Brain microvascular endothelial cell (primary cell): ENCODE data around the gene P2RY12.

Experiments used
- DNase-seq: peaks from one replicate; pipeline ENCODE4 v3.0.0-alpha.2; 2020
- H3K27ac ChIP-seq: fragments of 250-450 bp; sonication (Bioruptor Pico); 2 replicates; pipeline ENCODE4 v1.5.1; 2020; ENCODE audit warnings: mild to moderate bottlenecking, moderate library complexity
- H3K27me3 ChIP-seq: fragments of 250-450 bp; sonication (Bioruptor Pico); replicated peaks from 2 replicates; pipeline ENCODE4 v1.5.1; 2020; ENCODE audit warnings: mild to moderate bottlenecking
- H3K36me3 ChIP-seq: fragments of 250-450 bp; sonication (Bioruptor Pico); replicated peaks from 2 replicates; pipeline ENCODE4 v1.5.1; 2020; ENCODE audit warnings: mild to moderate bottlenecking
- H3K4me3 ChIP-seq: 2 replicates; pipeline ENCODE4 v1.5.1; 2011; ENCODE audit warnings: low read depth, mild to moderate bottlenecking, control low read depth, low read length, moderate library complexity
- in situ Hi-C: cut with HindIII; loops from 2 replicates; pipeline ENCODE4 v1.10.0; 2017; ENCODE audit warnings: low sequenced_read_pairs, low pct_ligation_motif_present
- TF ChIP-seq, protein P1 (sequence below): IDR thresholded peaks from 2 replicates; pipeline ENCODE4 v1.5.1; 2011; ENCODE audit warnings: low read depth, mild to moderate bottlenecking, moderate library complexity, low read length, control low read depth, inconsistent platforms; ENCODE audit errors: missing control alignments

Gene P2RY12

GRCh38 chr3:151296226-151296625 is 88.3 kb downstream of the P2RY12 start:
- TF ChIP-seq, protein P1, sequence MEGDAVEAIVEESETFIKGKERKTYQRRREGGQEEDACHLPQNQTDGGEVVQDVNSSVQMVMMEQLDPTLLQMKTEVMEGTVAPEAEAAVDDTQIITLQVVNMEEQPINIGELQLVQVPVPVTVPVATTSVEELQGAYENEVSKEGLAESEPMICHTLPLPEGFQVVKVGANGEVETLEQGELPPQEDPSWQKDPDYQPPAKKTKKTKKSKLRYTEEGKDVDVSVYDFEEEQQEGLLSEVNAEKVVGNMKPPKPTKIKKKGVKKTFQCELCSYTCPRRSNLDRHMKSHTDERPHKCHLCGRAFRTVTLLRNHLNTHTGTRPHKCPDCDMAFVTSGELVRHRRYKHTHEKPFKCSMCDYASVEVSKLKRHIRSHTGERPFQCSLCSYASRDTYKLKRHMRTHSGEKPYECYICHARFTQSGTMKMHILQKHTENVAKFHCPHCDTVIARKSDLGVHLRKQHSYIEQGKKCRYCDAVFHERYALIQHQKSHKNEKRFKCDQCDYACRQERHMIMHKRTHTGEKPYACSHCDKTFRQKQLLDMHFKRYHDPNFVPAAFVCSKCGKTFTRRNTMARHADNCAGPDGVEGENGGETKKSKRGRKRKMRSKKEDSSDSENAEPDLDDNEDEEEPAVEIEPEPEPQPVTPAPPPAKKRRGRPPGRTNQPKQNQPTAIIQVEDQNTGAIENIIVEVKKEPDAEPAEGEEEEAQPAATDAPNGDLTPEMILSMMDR: no peak
- no peaks in the 10 kb centered on the region for H3K36me3 ChIP-seq
- in situ Hi-C loops: no loop called here
- no peak for DNase-seq
- no peak overlapping the region for H3K27ac ChIP-seq
- H3K4me3 ChIP-seq: no peak overlapping the region
- no peaks in the 10 kb centered on the region for H3K27me3 ChIP-seq

DNA sequence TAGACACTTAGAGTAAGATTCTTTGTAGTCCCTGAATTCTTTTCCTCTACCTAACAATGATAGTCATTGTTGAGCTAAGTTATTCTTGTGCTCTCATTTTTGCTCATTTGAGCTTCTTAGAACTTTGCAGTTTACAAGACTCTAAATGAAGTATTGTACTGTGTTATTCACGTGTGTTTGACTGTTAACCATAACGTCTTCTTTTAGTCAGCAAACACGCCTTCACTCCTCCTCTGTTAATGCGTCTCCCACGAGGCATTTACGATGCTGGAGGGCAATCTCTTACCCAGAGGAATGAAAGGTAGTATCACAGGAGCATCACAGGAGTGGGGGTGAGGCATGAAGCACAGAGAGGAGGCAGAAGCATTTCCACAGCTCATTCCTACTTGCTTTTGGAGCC is 91.4 kb downstream of the P2RY12 start:
- Histone ChIP-seq H3K4me3 (no peak overlapping the region), H3K36me3 (no peaks in the 10 kb centered on the region), H3K27ac (no peak overlapping the region), H3K27me3 (no peaks in the 10 kb centered on the region)
- in situ Hi-C loops: no loop called here
- TF ChIP-seq, protein P1: no peak
- no peak for DNase-seq

DNA sequence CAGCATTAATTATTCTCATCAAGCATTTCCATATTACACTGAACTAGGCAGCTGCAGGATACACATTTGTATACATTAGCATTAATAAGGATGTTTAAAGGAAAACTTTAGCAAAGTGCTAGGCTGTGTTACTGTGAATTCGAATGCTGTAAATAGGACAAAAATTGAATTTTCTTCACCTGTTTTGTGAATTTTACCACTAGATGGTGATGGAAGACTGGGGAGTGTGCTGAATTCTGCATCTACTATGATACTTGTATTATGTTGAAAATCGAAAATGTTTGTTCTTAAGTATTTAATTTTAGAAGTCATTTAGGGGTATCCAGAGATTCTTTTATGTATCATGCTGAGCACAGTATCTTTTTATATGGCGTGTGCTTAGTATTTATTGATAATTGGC is 93.9 kb downstream of the P2RY12 start:
- Histone ChIP-seq H3K36me3 (no peaks in the 10 kb centered on the region), H3K4me3 (no peak overlapping the region), H3K27me3 (no peaks in the 10 kb centered on the region), H3K27ac (no peak overlapping the region)
- TF ChIP-seq, protein P1: peak; percentile 53
- in situ Hi-C loops: no loop called here
- DNase-seq: no peak

GRCh38 chr3:151289445-151289844 is 95.1 kb downstream of the P2RY12 start:
- TF ChIP-seq, protein P1: no peak
- Histone ChIP-seq H3K27ac (no peak overlapping the region), H3K36me3 (no peaks in the 10 kb centered on the region), H3K27me3 (no peaks in the 10 kb centered on the region), H3K4me3 (no peak overlapping the region)
- in situ Hi-C loops: no loop called here
- DNase-seq: no peak
